ENCODE data around the gene UBE2J2. TPM values are rescaled to one million over a fixed set of nuclear protein-coding genes. Genes with fewer than 3 reads are reported as not detected.

The UBE2J2 gene
- polyA plus RNA-seq, 2 of the 4 experiments (the other 2 are of a cell fraction), result 21.2 to 36.2 TPM

DNA sequence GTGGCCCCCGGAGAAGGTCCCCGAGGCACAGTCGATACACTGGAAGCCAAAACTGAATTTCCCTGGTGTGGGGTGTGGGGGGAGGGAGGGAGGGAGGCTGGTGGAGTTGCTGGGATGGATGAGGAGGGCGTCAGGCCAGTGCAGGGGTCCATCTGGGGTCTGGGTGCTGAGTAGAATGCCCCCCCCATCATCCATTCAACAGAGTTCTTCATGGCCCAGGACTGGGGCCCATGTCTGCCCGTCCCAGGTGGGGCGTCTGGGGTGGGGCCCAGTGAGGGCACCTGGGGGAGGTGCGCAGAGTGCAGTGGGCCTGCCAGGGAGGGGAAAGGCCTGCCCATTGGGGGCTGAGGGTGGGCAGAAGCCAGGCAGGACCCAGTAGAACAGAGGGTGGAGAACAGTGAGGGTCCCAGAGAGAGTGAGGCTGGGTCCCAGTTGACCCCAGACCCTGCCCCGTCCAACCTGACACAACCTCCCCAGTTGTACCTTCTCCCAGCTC, 69.2 kb downstream of the UBE2J2 start (continued):
- TF ChIP-seq, protein P1, sequence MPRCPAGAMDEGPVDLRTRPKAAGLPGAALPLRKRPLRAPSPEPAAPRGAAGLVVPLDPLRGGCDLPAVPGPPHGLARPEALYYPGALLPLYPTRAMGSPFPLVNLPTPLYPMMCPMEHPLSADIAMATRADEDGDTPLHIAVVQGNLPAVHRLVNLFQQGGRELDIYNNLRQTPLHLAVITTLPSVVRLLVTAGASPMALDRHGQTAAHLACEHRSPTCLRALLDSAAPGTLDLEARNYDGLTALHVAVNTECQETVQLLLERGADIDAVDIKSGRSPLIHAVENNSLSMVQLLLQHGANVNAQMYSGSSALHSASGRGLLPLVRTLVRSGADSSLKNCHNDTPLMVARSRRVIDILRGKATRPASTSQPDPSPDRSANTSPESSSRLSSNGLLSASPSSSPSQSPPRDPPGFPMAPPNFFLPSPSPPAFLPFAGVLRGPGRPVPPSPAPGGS (IDR thresholded peaks at IDR 0.05), result no peak

Small RNAs within 50 kb of the gene (small RNA-seq; reads per million reads assigned to genes)
- gene MIR6726, result 0 to 0.26 (median 0) reads per million in 6 experiments

Other genes with a start within 250 kb of the UBE2J2 start
- gene RNF223, start 199.5 kb downstream of the UBE2J2 start, polyA plus RNA-seq (2011; rRNA removed), result not detected in 2 replicates
- gene RNF223, start 199.5 kb downstream of the UBE2J2 start, polyA plus RNA-seq (2017; fragmentation: RNase III; extraction: RNeasy Plus Mini Kit Qiagen cat#74134 plus additional on column Dnase treatment), result 0.08 TPM in 1 of 3 replicates, not detected in the others
- gene C1orf159, start 157.8 kb downstream of the UBE2J2 start, polyA plus RNA-seq (2011; rRNA removed), result 3.2 and 4.0 TPM in 2 replicates
- 8.8 to 10.4 TPM (median 10.2 TPM) in 3 replicates for gene C1orf159, start 157.8 kb downstream of the UBE2J2 start, polyA plus RNA-seq (2017; fragmentation: RNase III; extraction: RNeasy Plus Mini Kit Qiagen cat#74134 plus additional on column Dnase treatment)
- not detected in 2 replicates for gene TTLL10, start 100.0 kb downstream of the UBE2J2 start, polyA plus RNA-seq (2011; rRNA removed)
- gene TTLL10, start 100.0 kb downstream of the UBE2J2 start, polyA plus RNA-seq (2017; fragmentation: RNase III; extraction: RNeasy Plus Mini Kit Qiagen cat#74134 plus additional on column Dnase treatment), result not detected in 3 replicates
- not detected in 2 replicates for gene TNFRSF18, start 67.3 kb downstream of the UBE2J2 start, polyA plus RNA-seq (2011; rRNA removed)
- not detected in 3 replicates for gene TNFRSF18, start 67.3 kb downstream of the UBE2J2 start, polyA plus RNA-seq (2017; fragmentation: RNase III; extraction: RNeasy Plus Mini Kit Qiagen cat#74134 plus additional on column Dnase treatment)
- gene TNFRSF4, start 59.7 kb downstream of the UBE2J2 start, polyA plus RNA-seq (2011; rRNA removed), result not detected in 2 replicates
- not detected in 3 replicates for gene TNFRSF4, start 59.7 kb downstream of the UBE2J2 start, polyA plus RNA-seq (2017; fragmentation: RNase III; extraction: RNeasy Plus Mini Kit Qiagen cat#74134 plus additional on column Dnase treatment)
- 38.7 and 58.3 TPM in 2 replicates for gene SDF4, start 41.9 kb downstream of the UBE2J2 start, polyA plus RNA-seq (2011; rRNA removed)
- 94.8 to 103 TPM (median 97.4 TPM) in 3 replicates for gene SDF4, start 41.9 kb downstream of the UBE2J2 start, polyA plus RNA-seq (2017; fragmentation: RNase III; extraction: RNeasy Plus Mini Kit Qiagen cat#74134 plus additional on column Dnase treatment)
- gene B3GALT6, start 41.6 kb downstream of the UBE2J2 start, polyA plus RNA-seq (2011; rRNA removed), result 9.2 and 12.5 TPM in 2 replicates
- 11.5 to 12.9 TPM (median 12.1 TPM) in 3 replicates for gene B3GALT6, start 41.6 kb downstream of the UBE2J2 start, polyA plus RNA-seq (2017; fragmentation: RNase III; extraction: RNeasy Plus Mini Kit Qiagen cat#74134 plus additional on column Dnase treatment)
- 0.46 and 0.47 TPM in 2 replicates for gene C1QTNF12, start 27.1 kb downstream of the UBE2J2 start, polyA plus RNA-seq (2011; rRNA removed)
- gene C1QTNF12, start 27.1 kb downstream of the UBE2J2 start, polyA plus RNA-seq (2017; fragmentation: RNase III; extraction: RNeasy Plus Mini Kit Qiagen cat#74134 plus additional on column Dnase treatment), result 0.76 to 0.98 TPM (median 0.83 TPM) in 3 replicates
- gene SCNN1D, start 6.6 kb upstream of the UBE2J2 start, polyA plus RNA-seq (2011; rRNA removed), result 0.52 and 0.80 TPM in 2 replicates
- gene SCNN1D, start 6.6 kb upstream of the UBE2J2 start, polyA plus RNA-seq (2017; fragmentation: RNase III; extraction: RNeasy Plus Mini Kit Qiagen cat#74134 plus additional on column Dnase treatment), result 1.7 to 3.5 TPM (median 1.8 TPM) in 3 replicates
- 6.6 and 7.5 TPM in 2 replicates for gene ACAP3, start 34.1 kb upstream of the UBE2J2 start, polyA plus RNA-seq (2011; rRNA removed)
- 19.7 to 24.2 TPM (median 24.2 TPM) in 3 replicates for gene ACAP3, start 34.1 kb upstream of the UBE2J2 start, polyA plus RNA-seq (2017; fragmentation: RNase III; extraction: RNeasy Plus Mini Kit Qiagen cat#74134 plus additional on column Dnase treatment)
- gene PUSL1, start 34.7 kb upstream of the UBE2J2 start, polyA plus RNA-seq (2011; rRNA removed), result 6.2 and 7.4 TPM in 2 replicates
- 14.1 to 15.0 TPM (median 14.6 TPM) in 3 replicates for gene PUSL1, start 34.7 kb upstream of the UBE2J2 start, polyA plus RNA-seq (2017; fragmentation: RNase III; extraction: RNeasy Plus Mini Kit Qiagen cat#74134 plus additional on column Dnase treatment)
- 41.9 and 44.3 TPM in 2 replicates for gene INTS11, start 50.8 kb upstream of the UBE2J2 start, polyA plus RNA-seq (2011; rRNA removed)
- gene INTS11, start 50.8 kb upstream of the UBE2J2 start, polyA plus RNA-seq (2017; fragmentation: RNase III; extraction: RNeasy Plus Mini Kit Qiagen cat#74134 plus additional on column Dnase treatment), result 62.9 to 71.2 TPM (median 62.9 TPM) in 3 replicates
- gene CPTP, start 50.9 kb upstream of the UBE2J2 start, polyA plus RNA-seq (2011; rRNA removed), result 3.9 and 4.3 TPM in 2 replicates
- 10.2 to 11.9 TPM (median 10.7 TPM) in 3 replicates for gene CPTP, start 50.9 kb upstream of the UBE2J2 start, polyA plus RNA-seq (2017; fragmentation: RNase III; extraction: RNeasy Plus Mini Kit Qiagen cat#74134 plus additional on column Dnase treatment)
- 0.05 and 0.07 TPM in 2 replicates for gene TAS1R3, start 57.4 kb upstream of the UBE2J2 start, polyA plus RNA-seq (2011; rRNA removed)
- 0.14 to 0.24 TPM (median 0.15 TPM) in 3 replicates for gene TAS1R3, start 57.4 kb upstream of the UBE2J2 start, polyA plus RNA-seq (2017; fragmentation: RNase III; extraction: RNeasy Plus Mini Kit Qiagen cat#74134 plus additional on column Dnase treatment)
- 11.3 and 12.1 TPM in 2 replicates for gene DVL1, start 75.6 kb upstream of the UBE2J2 start, polyA plus RNA-seq (2011; rRNA removed)
- gene DVL1, start 75.6 kb upstream of the UBE2J2 start, polyA plus RNA-seq (2017; fragmentation: RNase III; extraction: RNeasy Plus Mini Kit Qiagen cat#74134 plus additional on column Dnase treatment), result 42.7 to 48.3 TPM (median 43.9 TPM) in 3 replicates
- 0.07 and 0.12 TPM in 2 replicates for gene MXRA8, start 84.7 kb upstream of the UBE2J2 start, polyA plus RNA-seq (2011; rRNA removed)
- gene MXRA8, start 84.7 kb upstream of the UBE2J2 start, polyA plus RNA-seq (2017; fragmentation: RNase III; extraction: RNeasy Plus Mini Kit Qiagen cat#74134 plus additional on column Dnase treatment), result 0.09 to 0.22 TPM (median 0.13 TPM) in 3 replicates
- gene AURKAIP1, start 101.4 kb upstream of the UBE2J2 start, polyA plus RNA-seq (2011; rRNA removed), result 49.8 and 62.0 TPM in 2 replicates
- 97.2 to 102 TPM (median 97.9 TPM) in 3 replicates for gene AURKAIP1, start 101.4 kb upstream of the UBE2J2 start, polyA plus RNA-seq (2017; fragmentation: RNase III; extraction: RNeasy Plus Mini Kit Qiagen cat#74134 plus additional on column Dnase treatment)
- gene CCNL2, start 125.5 kb upstream of the UBE2J2 start, polyA plus RNA-seq (2011; rRNA removed), result 111 TPM in 2 replicates
- gene CCNL2, start 125.5 kb upstream of the UBE2J2 start, polyA plus RNA-seq (2017; fragmentation: RNase III; extraction: RNeasy Plus Mini Kit Qiagen cat#74134 plus additional on column Dnase treatment), result 80.3 to 93.3 TPM (median 85.5 TPM) in 3 replicates
- 146 and 163 TPM in 2 replicates for gene MRPL20, start 133.4 kb upstream of the UBE2J2 start, polyA plus RNA-seq (2011; rRNA removed)
- 151 to 164 TPM (median 158 TPM) in 3 replicates for gene MRPL20, start 133.4 kb upstream of the UBE2J2 start, polyA plus RNA-seq (2017; fragmentation: RNase III; extraction: RNeasy Plus Mini Kit Qiagen cat#74134 plus additional on column Dnase treatment)
- gene ANKRD65, start 147.4 kb upstream of the UBE2J2 start, polyA plus RNA-seq (2011; rRNA removed), result not detected in 2 replicates
- gene ANKRD65, start 147.4 kb upstream of the UBE2J2 start, polyA plus RNA-seq (2017; fragmentation: RNase III; extraction: RNeasy Plus Mini Kit Qiagen cat#74134 plus additional on column Dnase treatment), result 0.05 TPM in 1 of 3 replicates, not detected in the others
- gene VWA1, start 161.8 kb upstream of the UBE2J2 start, polyA plus RNA-seq (2011; rRNA removed), result 3.7 and 4.0 TPM in 2 replicates
- 4.2 to 5.3 TPM (median 4.8 TPM) in 3 replicates for gene VWA1, start 161.8 kb upstream of the UBE2J2 start, polyA plus RNA-seq (2017; fragmentation: RNase III; extraction: RNeasy Plus Mini Kit Qiagen cat#74134 plus additional on column Dnase treatment)
- not detected in 2 replicates for gene ATAD3C, start 175.8 kb upstream of the UBE2J2 start, polyA plus RNA-seq (2011; rRNA removed)
- gene ATAD3C, start 175.8 kb upstream of the UBE2J2 start, polyA plus RNA-seq (2017; fragmentation: RNase III; extraction: RNeasy Plus Mini Kit Qiagen cat#74134 plus additional on column Dnase treatment), result not detected in 3 replicates
- gene ATAD3B, start 197.9 kb upstream of the UBE2J2 start, polyA plus RNA-seq (2011; rRNA removed), result 0.13 and 0.21 TPM in 2 replicates
- 0.99 to 1.1 TPM (median 0.99 TPM) in 3 replicates for gene ATAD3B, start 197.9 kb upstream of the UBE2J2 start, polyA plus RNA-seq (2017; fragmentation: RNase III; extraction: RNeasy Plus Mini Kit Qiagen cat#74134 plus additional on column Dnase treatment)
- 6.6 and 10.9 TPM in 2 replicates for gene ATAD3A, start 238.3 kb upstream of the UBE2J2 start, polyA plus RNA-seq (2011; rRNA removed)
- 25.1 to 29.1 TPM (median 27.2 TPM) in 3 replicates for gene ATAD3A, start 238.3 kb upstream of the UBE2J2 start, polyA plus RNA-seq (2017; fragmentation: RNase III; extraction: RNeasy Plus Mini Kit Qiagen cat#74134 plus additional on column Dnase treatment)